Tibial artery (tissue), 4 donors: ENCODE results near the gene PSKH1.
"Not testable (repeated sequence)": the region's sequence is repeated elsewhere in the genome, so short reads cannot be mapped to it uniquely, and the experiment has no call there.

ENCODE experiments used
- DNase-seq, 2 donors: peaks; one replicate each; pipeline ENCODE4 v3.0.0-alpha.2; 2019
- H3K27ac ChIP-seq, 2 donors: fragments of 200-600 bp; sonication (generic) in 1 of 2; 1 replicate in 1 of 2; 2 replicates in 1 of 2; pipeline ENCODE4 v1.5.1; 2018 to 2019; ENCODE audit warnings: mild to moderate bottlenecking in 1 of 2
- H3K27me3 ChIP-seq, 2 donors: fragments of 200-600 bp; sonication (generic) in 1 of 2; one replicate each; pipeline versions ENCODE4 v1.5.1 to v1.6.0; 2016 to 2019
- H3K36me3 ChIP-seq, 3 donors: fragments of 200-600 bp; sonication (generic) in 2 of 3; one replicate each; pipeline ENCODE4 v1.5.1; 2016 to 2019; ENCODE audit warnings: mild to moderate bottlenecking in 2 of 3
- H3K4me1 ChIP-seq, 4 donors: fragments of 200-600 bp; sonication (generic) in 2 of 4; 1 replicate in 3 of 4; 2 replicates in 1 of 4; pipeline ENCODE4 v1.5.1; 2016 to 2019
- H3K4me3 ChIP-seq, 2 donors: fragments of 200-600 bp; sonication (generic) in 1 of 2; 1 replicate in 1 of 2; 2 replicates in 1 of 2; pipeline ENCODE4 v1.5.1; 2018 to 2019; ENCODE audit warnings: mild to moderate bottlenecking in 2 of 2
- H3K9me3 ChIP-seq, 3 donors: fragments of 200-600 bp; sonication (generic) in 1 of 3; one replicate each; pipeline ENCODE4 v1.5.1; 2016 to 2019
- CTCF ChIP-seq, 2 experiments: fragments of 200-600 bp in 1 of 2; fragments of 450-650 bp in 1 of 2; IDR thresholded peaks; one replicate each; pipeline ENCODE4 v1.5.1; 2017 to 2019; ENCODE audit warnings: antibody characterized with exemption in 2 of 2, mild to moderate bottlenecking in 1 of 2, moderate library complexity in 1 of 2
- intact Hi-C: fragments of 100-400 bp; cut with DNase I; formaldehyde crosslinking; loops from one replicate; pipeline ENCODE4 v1.15.0; 2023; ENCODE audit warnings: low total_unique reads

Gene PSKH1

GRCh38 chr16:67909056-67909742 is 16.1 kb downstream of the PSKH1 start:
- H3K4me3 ChIP-seq = no peak overlapping the region

GRCh38 chr16:67910158-67910557 is 17.1 kb downstream of the PSKH1 start:
- no peak overlapping the region for H3K4me3 ChIP-seq
- no peaks in the 10 kb centered on the region for H3K9me3 ChIP-seq
- H3K4me1 ChIP-seq = peaks cover 0 to 4% (median 0%) of the 10 kb centered on the region in 4 donors
- no peak overlapping the region for H3K27ac ChIP-seq
- H3K36me3 ChIP-seq = peaks cover 26 to 44% (median 28%) of the 10 kb centered on the region in 3 donors
- no peak for TF ChIP-seq CTCF (IDR thresholded peaks at IDR 0.05)
- intact Hi-C loops = no loop called here
- DNase-seq = no peak
- no peaks in the 10 kb centered on the region for H3K27me3 ChIP-seq

More at GRCh38 chr16:67909056-67909742, 16.1 kb downstream of the PSKH1 start:
- TF ChIP-seq CTCF (IDR thresholded peaks at IDR 0.05) = no peak
- Histone ChIP-seq H3K27me3 (no peaks in the 10 kb centered on the region), H3K36me3 (peaks cover 26 to 42% (median 28%) of the 10 kb centered on the region in 3 donors), H3K9me3 (no peaks in the 10 kb centered on the region), H3K4me1 (no peaks in the 10 kb centered on the region), H3K27ac (no peak overlapping the region)
- intact Hi-C loops = no loop called here
- DNase-seq = no peak

- H3K4me3 ChIP-seq = no peak overlapping the region
- peaks cover 0 to 41% (median 26%) of the 10 kb centered on the region in 4 donors for H3K4me1 ChIP-seq
- DNase-seq = no peak
- peaks cover 12 to 38% (median 13%) of the 10 kb centered on the region in 3 donors for H3K36me3 ChIP-seq
- H3K27ac ChIP-seq = no peak overlapping the region
- no peak for TF ChIP-seq CTCF (IDR thresholded peaks at IDR 0.05)
- H3K27me3 ChIP-seq = no peaks in the 10 kb centered on the region
- no peaks in the 10 kb centered on the region for H3K9me3 ChIP-seq
- intact Hi-C loops = no loop called here
These were observed 21.9 kb downstream of the PSKH1 start for GRCh38 chr16:67914758-67915495.

- H3K27me3 ChIP-seq, H3K9me3 ChIP-seq, H3K4me3 ChIP-seq, intact Hi-C loops, H3K27ac ChIP-seq, DNase-seq: not testable (repeated sequence)
- peaks cover 0 to 43% (median 26%) of the 10 kb centered on the region in 4 donors for H3K4me1 ChIP-seq
- peaks cover 7 to 33% (median 8%) of the 10 kb centered on the region in 3 donors for H3K36me3 ChIP-seq
These were observed 22.4 kb downstream of the PSKH1 start for GRCh38 chr16:67915496-67915769.

GRCh38 chr16:67915831-67916723 is 23.0 kb downstream of the PSKH1 start:
- no peaks in the 10 kb centered on the region for H3K27me3 ChIP-seq
- peaks cover under 1 to 26% (median 2%) of the 10 kb centered on the region in 3 donors for H3K36me3 ChIP-seq
- H3K9me3 ChIP-seq = no peaks in the 10 kb centered on the region
- peak overlapping the region; percentile 40 to 57 for H3K27ac ChIP-seq
- DNase-seq = no peak
- H3K4me3 ChIP-seq = no peak overlapping the region
- peaks cover 0 to 43% (median 26%) of the 10 kb centered on the region in 4 donors for H3K4me1 ChIP-seq
- TF ChIP-seq CTCF (IDR thresholded peaks at IDR 0.05) = no peak
- intact Hi-C loops = no loop called here
